HT1080 (cell line): ENCODE measurements around the gene ATF1. TPM values are rescaled to one million over a fixed set of nuclear protein-coding genes. Genes with fewer than 3 reads are reported as not detected.
A peak's percentile ranks its signal among the peaks of the same experiment; 100 is the strongest.
"Not testable (repeated sequence)": the region's sequence is repeated elsewhere in the genome, so short reads cannot be mapped to it uniquely, and the experiment has no call there.

ENCODE experiments used
- DNase-seq: peaks from one replicate; pipeline ENCODE4 v3.0.0-alpha.2; 2015; ENCODE audit warnings: low read depth
- total RNA-seq: library from RNA; depleted of rRNA; stranded (reverse); fragments of >200 nt; shearing (Covaris generic); gene quantifications from 2 replicates; pipeline ENCODE4 v1.2.3, GENCODE V29; 2014

ATF1 gene
- total RNA-seq, 1 experiment from 2014 or later = 65.4 TPM

- DNase-seq = no peak
Observed at GRCh38 chr12:50790081-50790480, 26.2 kb downstream of the ATF1 start.

GRCh38 chr12:50799908-50800307 is 36.0 kb downstream of the ATF1 start:
- DNase-seq = no peak

- DNase-seq = no peak
Observed at GRCh38 chr12:50803230-50803875, 39.5 kb downstream of the ATF1 start.

- DNase-seq = no peak
Observed at GRCh38 chr12:50806176-50806575, 42.3 kb downstream of the ATF1 start.

- not testable (repeated sequence) for DNase-seq
Observed at GRCh38 chr12:50809131-50809530, 45.2 kb downstream of the ATF1 start.

- DNase-seq = not testable (repeated sequence)
Observed at GRCh38 chr12:50814921-50815320, 51.0 kb downstream of the ATF1 start.

- no peak for DNase-seq
Observed at GRCh38 chr12:50820177-50820576, 56.3 kb downstream of the ATF1 start.

GRCh38 chr12:50822082-50822481 is 58.2 kb downstream of the ATF1 start:
- no peak for DNase-seq

GRCh38 chr12:50823724-50824123 is 59.8 kb downstream of the ATF1 start:
- DNase-seq = not testable (repeated sequence)

- no peak for DNase-seq
Observed at GRCh38 chr12:50824914-50825313, 61.0 kb downstream of the ATF1 start.

- peak; percentile 63 for DNase-seq
Observed at GRCh38 chr12:50825372-50825838, 61.5 kb downstream of the ATF1 start.

GRCh38 chr12:50828121-50828520 is 64.2 kb downstream of the ATF1 start:
- DNase-seq = no peak

- no peak for DNase-seq
Observed at GRCh38 chr12:50828886-50829285, 65.0 kb downstream of the ATF1 start.

GRCh38 chr12:50833801-50834200 is 69.9 kb downstream of the ATF1 start:
- DNase-seq = not testable (repeated sequence)

- DNase-seq = no peak
Observed at GRCh38 chr12:50839042-50839441, 75.1 kb downstream of the ATF1 start.

- peak; percentile 25 for DNase-seq
Observed at GRCh38 chr12:50840809-50841487, 77.0 kb downstream of the ATF1 start.

GRCh38 chr12:50841716-50842531 is 78.0 kb downstream of the ATF1 start:
- no peak for DNase-seq

- no peak for DNase-seq
Observed at GRCh38 chr12:50842637-50843493, 79.0 kb downstream of the ATF1 start, which contains the start of gene TMPRSS12. TMPRSS12 (plus strand) TSS chr12:50842926; CDS start chr12:50842965, 39 bp downstream.

- DNase-seq = peak; percentile 19
Observed at GRCh38 chr12:50845021-50845647, 81.2 kb downstream of the ATF1 start.

GRCh38 chr12:50848963-50849362 is 85.1 kb downstream of the ATF1 start:
- no peak for DNase-seq
